ENCODE data around the gene HOXA7.

GRCh38 chr7:27165089-27165995, 8.9 kb upstream of the HOXA7 start, which contains the start of gene HOXA9:
- no peak for TF ChIP-seq CTCF (IDR thresholded peaks at IDR 0.05; ENCODE audit: poor library complexity)
- TF ChIP-seq EZH2 (IDR thresholded peaks at IDR 0.05; ENCODE audit: borderline replicate concordance): peak; percentile 84
- TF ChIP-seq EZH2phosphoT487 (IDR thresholded peaks at IDR 0.05; ENCODE audit: low read depth, severe bottlenecking, unreplicated experiment): no peak
